Nephron (organoid): ENCODE measurements around the gene MED13L.
A peak's percentile ranks its signal among the peaks of the same experiment; 100 is the strongest.

Experiments
- H3K27ac Mint-ChIP-seq, 3 experiments: 2 replicates each; pipeline ENCODE4 v1.8.0; 2020; ENCODE audit warnings: mixed read lengths in 3 of 3, mild to moderate bottlenecking in 2 of 3, moderate library complexity in 1 of 3
- H3K27me3 Mint-ChIP-seq: 2 replicates; pipeline ENCODE4 v1.8.0; 2021; ENCODE audit warnings: low read depth, mild to moderate bottlenecking, moderate library complexity, mixed read lengths
- H3K36me3 Mint-ChIP-seq: 2 replicates; pipeline ENCODE4 v1.8.0; 2020; ENCODE audit warnings: low read depth, mixed read lengths
- H3K4me1 Mint-ChIP-seq: 2 replicates; pipeline ENCODE4 v1.8.0; 2020; ENCODE audit warnings: mixed read lengths
- H3K4me3 Mint-ChIP-seq, 3 experiments: 2 replicates each; pipeline ENCODE4 v1.8.0; 2020; ENCODE audit warnings: mild to moderate bottlenecking in 3 of 3, mixed read lengths in 3 of 3, moderate library complexity in 2 of 3
- H3K9me3 Mint-ChIP-seq: 2 replicates; pipeline ENCODE4 v1.8.0; 2020; ENCODE audit warnings: mixed read lengths
- CTCF ChIP-seq, 3 experiments: fragments of 200-600 bp; sonication (generic); IDR thresholded peaks; one replicate each; pipeline ENCODE4 v1.5.0; 2021; ENCODE audit warnings: antibody characterized with exemption in 3 of 3; ENCODE audit not compliant: unreplicated experiment in 3 of 3

The MED13L gene

GRCh38 chr12:116216022-116216756 lies 61.3 kb downstream of the MED13L start:
- Mint-ChIP-seq H3K4me1 (peaks cover 41% of the 10 kb centered on the region), H3K27me3 (no peaks in the 10 kb centered on the region), H3K9me3 (no peaks in the 10 kb centered on the region)

GRCh38 chr12:116215023-116215422 lies 62.5 kb downstream of the MED13L start:
- Mint-ChIP-seq H3K9me3 (no peaks in the 10 kb centered on the region), H3K27ac (no peak overlapping the region), H3K36me3 (no peaks in the 10 kb centered on the region), H3K4me1 (peaks cover 48% of the 10 kb centered on the region), H3K4me3 (no peak overlapping the region), H3K27me3 (no peaks in the 10 kb centered on the region)
- no peak for TF ChIP-seq CTCF (IDR thresholded peaks at IDR 0.05; ENCODE audit: unreplicated experiment in 3 of 3)

More at GRCh38 chr12:116216022-116216756, 61.3 kb downstream of the MED13L start:
- no peak for TF ChIP-seq CTCF (IDR thresholded peaks at IDR 0.05; ENCODE audit: unreplicated experiment in 3 of 3)
- Mint-ChIP-seq H3K4me3 (no peak overlapping the region), H3K27ac (no peak overlapping the region), H3K36me3 (peaks cover 3% of the 10 kb centered on the region)

DNA sequence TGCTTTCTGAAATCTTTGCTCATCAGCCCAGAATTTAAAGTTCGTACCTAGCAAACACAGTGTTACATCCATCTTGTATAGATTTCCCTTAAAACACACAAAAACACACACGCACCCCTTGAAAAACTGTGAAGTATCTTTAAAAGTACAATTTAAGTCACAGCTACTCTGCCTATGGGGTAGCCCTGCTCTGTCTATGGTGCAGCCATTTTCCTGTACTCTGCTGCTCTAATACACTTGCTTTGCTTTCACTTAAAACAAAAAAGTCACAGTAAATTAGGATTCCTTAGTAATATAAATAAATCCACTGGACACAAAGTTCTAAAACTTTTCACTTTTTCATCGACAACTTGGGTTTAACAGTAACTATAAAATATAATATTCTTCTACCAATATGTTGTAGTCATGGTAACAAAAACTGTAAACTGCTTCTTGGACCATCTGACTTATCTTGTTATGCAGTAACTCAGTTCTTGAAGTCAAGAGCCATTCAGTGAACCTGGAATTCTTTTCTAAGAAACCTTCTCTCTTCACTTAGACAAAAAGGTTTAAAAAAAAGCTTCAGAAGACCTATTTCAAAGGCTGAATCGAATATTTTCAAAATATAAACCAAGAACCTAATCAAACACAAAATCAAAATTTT lies 63.5 kb downstream of the MED13L start:
- Mint-ChIP-seq H3K4me1 (peaks cover 56% of the 10 kb centered on the region), H3K36me3 (no peaks in the 10 kb centered on the region), H3K9me3 (no peaks in the 10 kb centered on the region), H3K27me3 (no peaks in the 10 kb centered on the region), H3K27ac (no peak overlapping the region), H3K4me3 (no peak overlapping the region)
- TF ChIP-seq CTCF (IDR thresholded peaks at IDR 0.05; ENCODE audit: unreplicated experiment in 3 of 3), result no peak

DNA sequence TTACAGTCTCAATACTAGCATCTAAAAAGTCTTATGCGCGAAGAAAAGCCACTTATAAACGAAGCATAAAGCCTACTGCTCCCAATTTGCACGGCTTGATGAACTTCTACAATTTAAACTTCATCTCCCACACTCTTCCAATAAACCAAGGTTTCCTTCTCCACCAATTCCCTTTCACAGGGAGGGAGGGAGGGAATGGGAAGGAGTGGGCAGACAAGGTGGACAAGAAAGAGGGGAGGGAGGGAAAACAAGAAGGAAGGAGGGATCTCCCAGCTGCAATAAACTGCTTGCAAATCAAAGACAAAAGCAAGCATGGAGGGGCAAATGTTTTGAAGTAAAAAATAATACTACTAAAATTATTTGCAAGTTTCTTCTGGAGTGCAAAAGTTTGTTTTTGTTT lies 64.5 kb downstream of the MED13L start:
- H3K36me3 Mint-ChIP-seq, result no peaks in the 10 kb centered on the region
- H3K4me1 Mint-ChIP-seq, result peaks cover 51% of the 10 kb centered on the region
- TF ChIP-seq CTCF (IDR thresholded peaks at IDR 0.05; ENCODE audit: unreplicated experiment in 3 of 3), result no peak
- no peak overlapping the region for H3K4me3 Mint-ChIP-seq
- no peaks in the 10 kb centered on the region for H3K9me3 Mint-ChIP-seq
- no peak overlapping the region for H3K27ac Mint-ChIP-seq
- H3K27me3 Mint-ChIP-seq, result no peaks in the 10 kb centered on the region

DNA sequence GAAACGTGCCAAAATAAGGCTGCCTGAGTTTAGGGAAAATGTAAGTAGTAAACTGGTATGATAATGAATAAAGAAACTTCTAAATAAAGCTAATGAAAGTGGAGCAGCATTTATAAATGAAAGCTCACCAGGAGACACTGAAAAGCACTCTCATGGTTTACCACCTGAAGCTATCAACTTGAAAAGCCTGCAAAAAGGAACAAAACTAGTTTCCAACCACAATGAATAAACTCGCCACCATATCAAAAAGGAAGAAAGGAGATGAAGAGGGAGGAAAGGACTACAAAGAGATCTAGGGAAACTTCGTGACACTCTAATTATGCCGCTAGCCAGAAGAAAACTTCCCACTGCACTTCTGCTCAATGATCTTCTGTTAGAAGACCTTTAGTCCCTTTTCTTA lies 66.7 kb downstream of the MED13L start:
- Mint-ChIP-seq H3K4me3 (no peak overlapping the region), H3K4me1 (peaks cover 32% of the 10 kb centered on the region), H3K27ac (peak overlapping the region in 1 of 3 experiments; percentile 3), H3K27me3 (no peaks in the 10 kb centered on the region), H3K36me3 (no peaks in the 10 kb centered on the region), H3K9me3 (no peaks in the 10 kb centered on the region)
- no peak for TF ChIP-seq CTCF (IDR thresholded peaks at IDR 0.05; ENCODE audit: unreplicated experiment in 3 of 3)

- TF ChIP-seq CTCF (IDR thresholded peaks at IDR 0.05; ENCODE audit: unreplicated experiment in 3 of 3), result no peak
- Mint-ChIP-seq H3K36me3 (no peaks in the 10 kb centered on the region), H3K27me3 (no peaks in the 10 kb centered on the region), H3K9me3 (no peaks in the 10 kb centered on the region), H3K4me3 (no peak overlapping the region), H3K4me1 (peaks cover 30% of the 10 kb centered on the region), H3K27ac (no peak overlapping the region)
Observed at GRCh38 chr12:116210131-116210530, 67.4 kb downstream of the MED13L start.
